ACC112 (cell line): ENCODE measurements around the gene GPR156.

Source experiments
- H2AFZ ChIP-seq: fragments of 200-600 bp; sonication (generic); one replicate; pipeline ENCODE4 v1.6.0; 2017; ENCODE audit warnings: antibody characterized with exemption, low read length; ENCODE audit not compliant: unreplicated experiment
- H3K27ac ChIP-seq: fragments of 200-600 bp; sonication (generic); 2 replicates; pipeline ENCODE4 v1.5.1; 2014; ENCODE audit warnings: low read depth, mild to moderate bottlenecking, antibody characterized with exemption, low read length, moderate library complexity
- H3K27me3 ChIP-seq: fragments of 200-600 bp; sonication (generic); 2 replicates; pipeline ENCODE4 v1.6.1; 2014; ENCODE audit warnings: mild to moderate bottlenecking, antibody characterized with exemption, low read length, moderate library complexity, mixed read lengths; ENCODE audit not compliant: insufficient read depth
- H3K36me3 ChIP-seq: fragments of 200-600 bp; sonication (generic); 2 replicates; pipeline ENCODE4 v1.6.1; 2016; ENCODE audit warnings: mild to moderate bottlenecking, antibody characterized with exemption, low read length, moderate library complexity, mixed read lengths; ENCODE audit not compliant: insufficient read depth
- H3K4me1 ChIP-seq: fragments of 200-600 bp; sonication (generic); one replicate; pipeline ENCODE4 v1.6.1; 2016; ENCODE audit warnings: low read length, mixed read lengths; ENCODE audit not compliant: insufficient read depth, unreplicated experiment, control insufficient read depth
- H3K4me3 ChIP-seq: fragments of 200-600 bp; sonication (generic); 2 replicates; pipeline ENCODE4 v1.5.1; 2014; ENCODE audit warnings: mild to moderate bottlenecking, low read depth, low read length
- H3K79me2 ChIP-seq: fragments of 200-600 bp; sonication (generic); one replicate; pipeline ENCODE4 v1.6.0; 2016; ENCODE audit warnings: low read length; ENCODE audit not compliant: control insufficient read depth, unreplicated experiment, insufficient read depth

GPR156 gene

DNA sequence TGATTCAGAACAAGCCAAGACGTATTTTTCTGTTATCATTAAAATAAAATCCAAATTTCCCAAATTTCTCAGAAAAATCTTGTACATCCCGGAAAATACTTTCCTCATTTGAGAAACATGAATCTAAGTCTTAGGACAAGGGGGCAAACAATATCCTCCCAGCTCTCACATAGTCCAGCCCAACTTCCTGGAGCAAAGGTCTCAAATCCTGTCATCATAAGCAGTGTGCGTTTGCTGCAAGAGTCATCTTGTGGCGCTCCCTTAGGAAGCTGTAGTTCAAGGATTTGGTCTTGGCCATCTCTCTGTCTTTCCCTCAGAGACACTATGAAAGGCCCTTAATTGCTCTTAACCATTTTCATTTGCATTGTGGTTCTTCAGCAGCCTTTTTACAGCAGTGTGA lies 133.2 kb downstream of the GPR156 start:
- H2AFZ ChIP-seq, result no peak overlapping the region
- peaks cover 22% of the 10 kb centered on the region for H3K4me1 ChIP-seq
- H3K27ac ChIP-seq, result no peak overlapping the region
- no peak overlapping the region for H3K4me3 ChIP-seq
- H3K79me2 ChIP-seq, result no peaks in the 10 kb centered on the region
- H3K36me3 ChIP-seq, result no peaks in the 10 kb centered on the region
- no peaks in the 10 kb centered on the region for H3K27me3 ChIP-seq

DNA sequence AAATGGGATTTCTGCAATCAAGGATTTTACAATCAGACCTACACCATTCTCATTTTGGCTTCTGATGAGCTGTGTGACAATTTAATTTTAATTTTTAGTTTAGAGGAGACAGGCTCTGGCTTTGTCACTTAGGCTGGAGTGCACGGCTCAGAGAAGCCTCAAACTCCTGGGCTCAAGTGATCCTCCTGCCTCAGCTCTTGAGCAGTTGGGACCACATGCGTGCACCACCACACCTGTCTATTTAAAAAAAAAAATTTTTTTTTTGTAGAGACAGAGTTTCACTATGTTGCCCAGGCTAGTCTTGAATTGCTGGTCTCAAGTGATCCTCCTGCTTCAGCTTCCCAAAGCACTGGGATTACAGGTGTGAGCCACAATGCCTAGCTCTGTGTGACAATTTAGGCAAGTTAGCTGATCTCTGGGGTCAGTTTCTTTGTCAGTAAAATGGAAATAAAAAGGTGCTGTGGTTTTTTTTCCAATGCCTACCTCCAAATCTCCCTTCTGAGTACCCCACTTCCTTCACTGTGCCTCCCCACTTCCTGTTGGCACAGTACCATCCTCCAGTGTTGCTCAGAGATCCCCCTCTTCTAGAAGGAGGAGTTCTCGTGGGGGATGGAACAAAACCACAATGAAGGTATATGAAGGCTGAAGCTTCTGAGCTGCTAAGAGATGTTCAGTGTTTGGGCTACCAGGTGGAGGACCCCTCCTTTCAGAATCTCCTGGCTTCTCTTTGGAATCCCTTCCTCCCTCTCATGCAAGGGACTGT lies 136.7 kb downstream of the GPR156 start:
- H2AFZ ChIP-seq, result no peak overlapping the region
- H3K79me2 ChIP-seq, result no peaks in the 10 kb centered on the region
- H3K4me3 ChIP-seq, result no peak overlapping the region
- H3K36me3 ChIP-seq, result no peaks in the 10 kb centered on the region
- no peaks in the 10 kb centered on the region for H3K27me3 ChIP-seq
- H3K27ac ChIP-seq, result no peak overlapping the region
- peaks cover 39% of the 10 kb centered on the region for H3K4me1 ChIP-seq

DNA sequence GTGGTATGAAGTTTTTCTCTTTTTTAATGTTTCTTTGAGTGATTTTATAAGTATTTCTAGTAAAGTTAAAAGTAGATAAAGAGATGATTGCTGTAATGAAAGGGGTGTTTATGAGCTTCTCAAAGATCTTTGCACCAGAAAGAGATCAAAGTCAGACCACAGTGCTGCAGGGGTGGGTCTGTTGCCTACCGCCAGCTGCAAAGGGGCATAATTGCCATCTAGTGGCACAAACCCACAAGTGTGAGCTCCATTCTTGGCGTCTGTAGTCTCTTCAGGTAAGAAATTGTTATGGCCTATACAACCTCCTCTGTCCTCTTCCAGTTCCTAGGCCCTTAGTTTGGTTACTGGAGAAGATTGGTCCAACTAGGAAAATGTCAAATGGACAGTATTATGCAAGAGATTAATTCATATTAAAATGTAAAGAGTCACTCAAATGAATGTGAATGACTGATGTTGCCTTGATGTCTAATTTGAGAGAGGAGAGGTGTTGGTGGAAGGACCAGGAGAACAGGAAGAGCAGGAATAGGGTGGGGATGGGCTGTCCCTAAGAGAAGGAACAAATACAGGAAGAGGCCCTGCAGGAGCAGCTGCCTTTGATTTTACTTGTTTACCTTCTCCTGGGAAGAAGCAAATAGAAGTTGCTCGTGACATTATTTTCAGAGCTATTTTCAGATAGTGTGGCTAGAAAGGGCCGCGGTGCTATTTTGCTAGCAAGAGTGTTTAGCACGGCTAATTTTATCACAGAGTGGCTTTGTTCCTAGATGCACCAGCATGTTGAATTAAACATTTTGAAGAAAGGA lies 137.8 kb downstream of the GPR156 start:
- Histone ChIP-seq H3K36me3 (no peaks in the 10 kb centered on the region), H3K79me2 (no peaks in the 10 kb centered on the region), H3K27me3 (no peaks in the 10 kb centered on the region), H3K27ac (no peak overlapping the region), H3K4me1 (peaks cover 32% of the 10 kb centered on the region), H3K4me3 (no peak overlapping the region), H2AFZ (no peak overlapping the region)

DNA sequence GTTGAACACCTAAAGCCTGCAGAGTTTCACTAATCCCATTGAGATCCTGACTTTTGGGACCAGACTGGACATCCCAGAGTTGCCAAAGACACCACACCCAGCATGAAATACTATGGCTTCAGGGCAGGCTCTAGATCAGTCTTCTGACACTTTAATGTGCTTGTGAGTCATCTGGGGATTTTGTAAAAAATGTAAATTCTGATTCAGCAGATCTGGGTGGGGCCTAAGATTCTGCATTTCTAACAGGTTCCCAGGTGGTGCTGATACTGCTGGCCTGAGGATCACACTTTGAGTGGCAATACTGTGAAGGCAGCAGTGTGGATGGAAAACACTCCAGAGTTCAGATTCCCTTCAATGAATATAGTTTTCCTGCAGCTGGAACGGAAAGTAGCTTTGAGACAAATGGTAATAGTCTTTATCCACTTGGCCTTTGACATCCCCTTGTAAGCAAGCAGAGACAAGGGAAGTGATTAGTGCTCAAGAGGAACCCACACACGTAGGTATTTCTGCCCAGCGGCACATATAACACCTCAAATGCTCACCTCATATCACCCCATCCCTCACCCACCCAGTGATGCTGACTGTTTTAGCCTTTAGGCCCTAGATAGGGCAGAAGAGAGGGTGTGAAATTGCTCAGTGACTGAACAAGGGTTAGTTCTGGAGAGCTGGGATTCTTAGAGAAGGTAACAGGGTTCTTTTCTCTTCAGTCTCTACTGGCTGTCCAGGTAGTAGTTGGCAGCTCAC lies 139.3 kb downstream of the GPR156 start:
- Histone ChIP-seq H3K4me3 (no peak overlapping the region), H3K36me3 (no peaks in the 10 kb centered on the region), H3K27me3 (no peaks in the 10 kb centered on the region), H3K27ac (peak overlapping the region; percentile 64), H3K4me1 (peaks cover 36% of the 10 kb centered on the region), H3K79me2 (no peaks in the 10 kb centered on the region), H2AFZ (no peak overlapping the region)

DNA sequence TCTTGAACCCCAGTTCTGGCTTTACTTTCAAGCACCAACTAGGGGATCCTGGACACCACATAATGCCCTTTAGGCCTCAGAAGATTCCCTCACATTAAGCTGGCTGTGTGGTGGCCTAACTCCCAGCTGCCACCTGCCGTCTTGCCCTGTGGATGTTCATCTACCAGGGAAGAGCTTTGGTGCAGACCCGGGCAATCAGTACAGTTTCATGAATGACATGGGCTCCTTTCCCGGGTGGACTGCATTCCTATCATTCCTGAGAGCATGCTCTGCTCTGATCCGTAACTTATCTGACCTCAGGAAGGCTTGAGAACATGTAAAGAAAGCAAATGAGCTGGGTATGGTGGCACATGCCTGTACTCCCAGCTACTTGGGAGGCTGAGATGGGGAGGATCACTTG lies 140.8 kb downstream of the GPR156 start:
- H2AFZ ChIP-seq, result no peak overlapping the region
- no peak overlapping the region for H3K4me3 ChIP-seq
- peaks cover 36% of the 10 kb centered on the region for H3K4me1 ChIP-seq
- no peaks in the 10 kb centered on the region for H3K27me3 ChIP-seq
- H3K27ac ChIP-seq, result no peak overlapping the region
- H3K79me2 ChIP-seq, result no peaks in the 10 kb centered on the region
- no peaks in the 10 kb centered on the region for H3K36me3 ChIP-seq

DNA sequence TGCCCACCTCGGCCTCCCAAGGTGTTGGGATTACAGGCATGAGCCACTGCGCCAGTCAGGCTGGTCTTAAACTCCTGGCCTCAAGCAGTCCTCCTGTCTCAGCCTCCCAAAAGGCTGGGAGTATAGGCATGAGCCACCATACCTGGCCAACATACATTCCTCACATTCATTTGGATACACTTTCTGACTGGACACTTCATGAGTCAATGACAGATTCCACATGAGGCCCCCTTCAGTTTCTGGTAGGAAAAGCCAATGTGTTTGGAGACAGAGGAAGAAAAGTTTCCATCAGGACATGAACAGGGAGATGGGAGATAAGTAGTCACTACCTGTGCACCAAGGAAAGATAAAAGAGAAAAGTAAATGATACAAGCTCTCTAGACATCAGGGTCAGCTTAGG lies 141.3 kb downstream of the GPR156 start:
- Histone ChIP-seq H3K36me3 (no peaks in the 10 kb centered on the region), H3K79me2 (no peaks in the 10 kb centered on the region), H3K27ac (no peak overlapping the region), H3K27me3 (no peaks in the 10 kb centered on the region), H3K4me1 (peaks cover 35% of the 10 kb centered on the region), H3K4me3 (no peak overlapping the region), H2AFZ (peak overlapping the region; percentile 32)

DNA sequence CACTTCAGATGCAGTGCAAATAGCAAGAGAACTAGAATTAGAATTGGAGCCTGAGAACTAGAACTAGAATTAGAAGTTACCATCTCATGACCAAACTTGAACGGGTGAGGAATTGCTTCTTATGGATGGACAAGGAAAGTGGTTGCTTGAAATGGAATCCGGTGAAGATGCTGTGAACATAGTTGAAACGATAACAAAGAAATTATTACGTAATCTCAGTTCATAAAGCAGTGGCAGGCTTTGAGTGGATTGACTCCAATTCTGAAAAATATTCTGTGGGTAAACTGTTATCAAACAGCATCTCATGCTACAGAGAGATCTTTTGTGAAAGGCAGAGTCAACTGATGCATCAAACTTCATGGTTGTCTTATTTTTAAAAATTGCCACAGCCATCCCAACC lies 142.8 kb downstream of the GPR156 start:
- peak overlapping the region; percentile 50 for H2AFZ ChIP-seq
- no peaks in the 10 kb centered on the region for H3K79me2 ChIP-seq
- H3K27me3 ChIP-seq, result no peaks in the 10 kb centered on the region
- H3K4me1 ChIP-seq, result peaks cover 29% of the 10 kb centered on the region
- H3K4me3 ChIP-seq, result no peak overlapping the region
- H3K36me3 ChIP-seq, result no peaks in the 10 kb centered on the region
- H3K27ac ChIP-seq, result no peak overlapping the region

DNA sequence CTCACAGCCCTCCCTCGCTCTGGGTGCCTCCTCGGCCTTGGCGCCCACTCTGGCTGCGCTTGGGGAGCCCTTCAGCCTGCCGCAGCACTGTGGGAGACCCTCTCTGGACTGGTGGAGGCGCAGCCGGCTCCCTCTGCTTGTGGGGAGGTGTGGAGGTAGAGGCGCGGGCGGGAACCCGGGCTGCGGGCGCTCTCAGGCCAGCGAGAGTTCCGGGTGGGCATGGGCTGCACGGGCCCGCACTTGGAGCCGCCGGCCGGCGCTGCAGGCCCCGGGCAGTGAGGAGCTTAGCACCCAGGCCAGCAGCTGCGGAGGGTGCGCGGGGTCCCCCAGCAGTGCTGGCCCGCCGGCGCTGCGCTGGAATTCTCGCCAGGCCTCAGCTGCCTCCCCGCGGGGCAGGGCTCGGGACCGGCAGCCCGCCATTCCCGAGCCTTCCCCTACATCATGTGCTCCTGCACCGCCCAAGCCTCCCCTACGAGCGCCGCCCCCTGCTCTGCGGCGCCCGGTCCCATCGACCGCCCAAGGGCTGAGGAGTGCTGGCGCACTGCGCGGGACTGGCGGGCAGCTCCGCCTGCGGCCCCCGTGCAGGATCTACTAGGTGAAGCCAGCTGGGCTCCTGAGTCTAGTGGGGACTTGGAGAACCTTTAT lies 144.8 kb downstream of the GPR156 start:
- no peak overlapping the region for H3K27ac ChIP-seq
- peaks cover 27% of the 10 kb centered on the region for H3K4me1 ChIP-seq
- no peaks in the 10 kb centered on the region for H3K27me3 ChIP-seq
- no peak overlapping the region for H2AFZ ChIP-seq
- no peaks in the 10 kb centered on the region for H3K79me2 ChIP-seq
- H3K36me3 ChIP-seq, result no peaks in the 10 kb centered on the region
- H3K4me3 ChIP-seq, result no peak overlapping the region

DNA sequence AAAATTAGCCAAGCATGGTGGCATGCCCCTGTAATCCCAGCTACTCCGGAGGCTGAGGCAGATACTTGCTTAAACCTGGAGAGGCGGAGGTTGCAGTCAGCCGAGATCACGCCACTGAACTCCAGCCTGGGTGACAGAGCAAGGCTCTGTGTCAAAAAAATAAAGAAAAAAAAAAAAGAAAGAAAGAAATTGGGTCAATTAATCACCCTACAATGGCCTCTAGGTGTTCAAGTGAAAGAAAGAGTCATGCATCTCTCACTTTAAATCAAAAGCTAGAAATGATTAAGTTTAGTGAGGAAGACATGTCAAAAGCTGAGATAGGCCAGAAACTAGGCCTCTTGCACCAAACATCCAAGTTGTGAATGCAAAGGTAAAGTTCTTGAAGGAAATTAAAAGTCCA lies 145.9 kb downstream of the GPR156 start:
- peaks cover 18% of the 10 kb centered on the region for H3K4me1 ChIP-seq
- H2AFZ ChIP-seq, result no peak overlapping the region
- no peak overlapping the region for H3K27ac ChIP-seq
- no peaks in the 10 kb centered on the region for H3K79me2 ChIP-seq
- H3K4me3 ChIP-seq, result no peak overlapping the region
- H3K36me3 ChIP-seq, result no peaks in the 10 kb centered on the region
- H3K27me3 ChIP-seq, result no peaks in the 10 kb centered on the region

DNA sequence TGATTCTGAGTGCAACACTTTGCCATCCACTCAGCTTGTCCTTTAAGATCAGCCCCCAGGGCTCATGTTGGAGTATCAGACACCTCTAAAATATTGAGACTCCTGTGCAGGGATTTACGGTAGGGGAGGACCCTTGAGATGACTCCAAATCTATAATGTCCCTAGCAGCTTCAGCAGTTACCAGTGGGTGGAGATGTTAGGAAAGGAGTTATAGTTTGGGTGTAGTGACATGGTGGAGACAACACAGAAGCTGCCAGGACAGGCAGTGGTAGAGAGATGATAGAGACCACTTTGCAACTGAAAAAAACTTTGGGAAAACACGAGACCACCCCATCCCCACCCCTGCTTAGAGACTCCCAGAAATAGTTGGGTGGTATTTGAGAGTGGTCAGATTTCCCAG lies 147.5 kb downstream of the GPR156 start:
- no peaks in the 10 kb centered on the region for H3K27me3 ChIP-seq
- H3K4me3 ChIP-seq, result no peak overlapping the region
- H2AFZ ChIP-seq, result no peak overlapping the region
- H3K36me3 ChIP-seq, result no peaks in the 10 kb centered on the region
- no peak overlapping the region for H3K27ac ChIP-seq
- peaks cover 13% of the 10 kb centered on the region for H3K4me1 ChIP-seq
- no peaks in the 10 kb centered on the region for H3K79me2 ChIP-seq
